NB4 (cell line): Measurements from ENCODE around the gene THSD7A.

ENCODE experiments used
- POLR2A ChIP-seq: IDR thresholded peaks from 2 replicates; pipeline ENCODE4 v1.6.1; 2011; ENCODE audit warnings: mild to moderate bottlenecking; ENCODE audit not compliant: insufficient read length; ENCODE audit errors: extremely low read depth
- TF ChIP-seq, protein P1 (sequence below): IDR thresholded peaks from one replicate; pipeline ENCODE4 v1.5.1; 2012; ENCODE audit warnings: low read depth, low read length

DNA sequence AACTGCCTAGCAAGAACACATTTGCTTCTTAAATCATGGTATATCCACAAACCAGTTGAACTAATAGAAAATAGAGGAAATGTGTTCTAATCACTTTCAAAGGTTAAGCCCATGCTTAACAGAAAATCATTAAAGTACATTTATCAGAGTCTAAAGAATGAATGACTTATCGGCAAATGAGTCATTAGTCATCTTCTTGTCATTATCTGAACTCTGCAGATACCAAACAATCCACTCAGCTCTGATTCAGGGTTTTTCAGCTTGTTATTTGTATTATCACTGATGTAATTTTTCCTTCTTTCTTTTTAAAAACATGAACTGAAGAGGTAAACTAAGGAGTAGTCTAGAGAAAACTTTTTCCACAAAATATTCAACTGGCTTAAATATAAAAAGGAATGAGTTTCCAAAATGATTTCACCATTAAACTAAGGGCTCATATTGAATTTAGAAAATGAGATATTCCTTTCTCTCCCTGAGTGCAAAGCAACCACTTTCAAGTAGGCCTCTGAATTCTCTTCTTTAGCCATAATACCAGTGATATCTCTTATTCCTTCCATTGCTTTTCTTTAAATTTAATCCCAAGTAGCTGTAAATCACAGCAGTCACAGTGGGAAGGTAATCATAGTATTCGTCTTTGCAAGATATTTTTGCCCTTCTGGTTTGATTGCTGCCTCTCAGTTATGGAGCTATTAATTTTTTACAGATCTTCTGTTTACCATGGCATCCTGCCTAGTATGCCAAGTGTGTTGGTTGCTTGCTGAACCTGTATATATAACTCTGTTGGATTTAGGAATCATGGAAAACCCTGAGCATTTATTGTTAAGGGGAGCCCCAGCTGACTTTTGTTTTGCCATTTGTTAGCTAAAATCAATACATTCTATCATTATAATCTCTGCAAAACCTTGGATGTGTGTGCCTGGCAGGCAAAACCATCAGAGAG, 125.1 kb downstream of the THSD7A start:
- TF ChIP-seq, protein P1, sequence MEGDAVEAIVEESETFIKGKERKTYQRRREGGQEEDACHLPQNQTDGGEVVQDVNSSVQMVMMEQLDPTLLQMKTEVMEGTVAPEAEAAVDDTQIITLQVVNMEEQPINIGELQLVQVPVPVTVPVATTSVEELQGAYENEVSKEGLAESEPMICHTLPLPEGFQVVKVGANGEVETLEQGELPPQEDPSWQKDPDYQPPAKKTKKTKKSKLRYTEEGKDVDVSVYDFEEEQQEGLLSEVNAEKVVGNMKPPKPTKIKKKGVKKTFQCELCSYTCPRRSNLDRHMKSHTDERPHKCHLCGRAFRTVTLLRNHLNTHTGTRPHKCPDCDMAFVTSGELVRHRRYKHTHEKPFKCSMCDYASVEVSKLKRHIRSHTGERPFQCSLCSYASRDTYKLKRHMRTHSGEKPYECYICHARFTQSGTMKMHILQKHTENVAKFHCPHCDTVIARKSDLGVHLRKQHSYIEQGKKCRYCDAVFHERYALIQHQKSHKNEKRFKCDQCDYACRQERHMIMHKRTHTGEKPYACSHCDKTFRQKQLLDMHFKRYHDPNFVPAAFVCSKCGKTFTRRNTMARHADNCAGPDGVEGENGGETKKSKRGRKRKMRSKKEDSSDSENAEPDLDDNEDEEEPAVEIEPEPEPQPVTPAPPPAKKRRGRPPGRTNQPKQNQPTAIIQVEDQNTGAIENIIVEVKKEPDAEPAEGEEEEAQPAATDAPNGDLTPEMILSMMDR, result no peak
- no peak for TF ChIP-seq POLR2A
